GM23338 (cell line): Measurements from ENCODE around the gene KCNIP1.

Experiments used
- CREB1 ChIP-seq: fragments of 250-450 bp; sonication (Bioruptor Pico); IDR thresholded peaks from 2 replicates; pipeline ENCODE4 v1.5.0; 2020; ENCODE audit warnings: low read depth, mild to moderate bottlenecking, moderate library complexity
- CTCF ChIP-seq, 2 experiments: fragments of 200-600 bp in 1 of 2; sonication (generic) in 1 of 2; conservative IDR thresholded peaks; 2 replicates each; pipeline versions ENCODE4 v1.5.1 to v1.6.1; 2016 to 2017; ENCODE audit warnings: antibody characterized with exemption in 2 of 2, low read depth in 2 of 2, mild to moderate bottlenecking in 2 of 2, moderate library complexity in 1 of 2
- ETS1 ChIP-seq: IDR thresholded peaks from 2 replicates; pipeline ENCODE4 v1.6.1; 2016; ENCODE audit warnings: antibody characterized with exemption
- EZH2 ChIP-seq: fragments of 200-600 bp; sonication (generic); IDR thresholded peaks from one replicate; pipeline ENCODE4 v1.8.0; 2017; ENCODE audit warnings: antibody characterized with exemption, mild to moderate bottlenecking, low read depth; ENCODE audit not compliant: unreplicated experiment
- EZH2phosphoT487 ChIP-seq: fragments of 200-600 bp; sonication (generic); IDR thresholded peaks from one replicate; pipeline ENCODE4 v1.8.1; 2018; ENCODE audit warnings: antibody characterized with exemption; ENCODE audit not compliant: unreplicated experiment
- JUNB ChIP-seq: IDR thresholded peaks from one replicate; pipeline ENCODE4 v1.6.1; 2016; ENCODE audit warnings: antibody characterized with exemption; ENCODE audit not compliant: unreplicated experiment
- NANOG ChIP-seq: IDR thresholded peaks from 2 replicates; pipeline ENCODE4 v1.6.1; 2016; ENCODE audit warnings: antibody characterized with exemption, borderline replicate concordance
- POLR2AphosphoS5 ChIP-seq: IDR thresholded peaks from 2 replicates; pipeline ENCODE4 v1.6.1; 2016; ENCODE audit warnings: antibody characterized with exemption, low read depth
- REST ChIP-seq: IDR thresholded peaks from one replicate; pipeline ENCODE4 v1.6.1; 2018; ENCODE audit warnings: antibody characterized with exemption; ENCODE audit not compliant: unreplicated experiment
- STAT1 ChIP-seq: IDR thresholded peaks from one replicate; pipeline ENCODE4 v1.6.1; 2016; ENCODE audit warnings: antibody characterized with exemption; ENCODE audit not compliant: unreplicated experiment
- ZNF114 ChIP-seq: fragments of 250-450 bp; sonication (Bioruptor Pico); IDR thresholded peaks from 2 replicates; pipeline ENCODE4 v1.5.0; 2020; ENCODE audit warnings: mild to moderate bottlenecking, moderate library complexity

DNA sequence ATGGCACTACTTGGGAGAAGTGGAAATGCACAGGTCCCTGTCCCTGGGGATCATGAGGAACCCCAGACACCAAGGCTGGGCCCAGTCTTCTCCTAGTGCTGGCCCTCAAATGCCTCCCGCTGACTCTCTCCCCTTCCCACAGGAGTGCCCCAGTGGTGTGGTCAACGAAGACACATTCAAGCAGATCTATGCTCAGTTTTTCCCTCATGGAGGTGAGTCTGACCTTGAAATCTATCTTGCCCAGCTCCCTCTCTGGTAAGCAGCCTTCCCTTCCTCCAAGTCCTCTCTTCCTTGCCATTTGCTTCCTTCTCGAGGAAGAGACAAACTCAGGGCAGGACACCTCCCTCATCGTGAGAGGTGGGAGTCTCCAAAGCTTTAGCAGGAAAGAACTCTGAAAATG, 216.4 kb downstream of the KCNIP1 start:
- no peak for TF ChIP-seq POLR2AphosphoS5
- TF ChIP-seq STAT1, result no peak
- no peak for TF ChIP-seq CTCF (conservative IDR thresholded peaks at IDR 0.05; ENCODE audit: low read depth in 2 of 2)
- TF ChIP-seq JUNB, result no peak
- no peak for TF ChIP-seq EZH2
- TF ChIP-seq EZH2phosphoT487, result no peak
- no peak for TF ChIP-seq ZNF114 (CRISPR knock-in tag)
- TF ChIP-seq REST, result no peak
- no peak for TF ChIP-seq CREB1 (CRISPR knock-in tag)
- no peak for TF ChIP-seq ETS1
- no peak for TF ChIP-seq NANOG
